Measurements from ENCODE around the gene ZNF33A.

ZNF33A gene

GRCh38 chr10:38027986-38028385 is 17.5 kb downstream of the ZNF33A start:
- H3K27ac ChIP-seq (replicated peaks) = no peak overlapping the region
- TF ChIP-seq SPI1 (IDR thresholded peaks at IDR 0.05; ENCODE audit: borderline replicate concordance, low read depth) (no peak), POLR2AphosphoS5 (IDR thresholded peaks at IDR 0.05; ENCODE audit: low read depth) (no peak), CTCF (IDR thresholded peaks at IDR 0.05; ENCODE audit: insufficient read depth, low read length) (no peak), REST (IDR thresholded peaks at IDR 0.05; ENCODE audit: insufficient replicate concordance, low read depth) (no peak), GABPA (IDR thresholded peaks at IDR 0.05; ENCODE audit: low read depth) (no peak)

GRCh38 chr10:38032886-38033285 is 22.4 kb downstream of the ZNF33A start:
- Histone ChIP-seq H3K4me3 (replicated peaks; ENCODE audit: insufficient read depth, low read length) (no peak overlapping the region), H3K27me3 (ENCODE audit: insufficient read depth, poor library complexity, severe bottlenecking) (no peaks in the 10 kb centered on the region), H3K27ac (replicated peaks) (no peak overlapping the region)
- DNase-seq (ENCODE audit: low read depth in 1 of 2, low spot score in 1 of 2) = no peak
- TF ChIP-seq CTCF (IDR thresholded peaks at IDR 0.05; ENCODE audit: insufficient read depth, low read length) (no peak), SPI1 (IDR thresholded peaks at IDR 0.05; ENCODE audit: borderline replicate concordance, low read depth) (no peak), GABPA (IDR thresholded peaks at IDR 0.05; ENCODE audit: low read depth) (no peak), POLR2AphosphoS5 (IDR thresholded peaks at IDR 0.05; ENCODE audit: low read depth) (no peak), REST (IDR thresholded peaks at IDR 0.05; ENCODE audit: insufficient replicate concordance, low read depth) (no peak)

More at GRCh38 chr10:38027986-38028385, 17.5 kb downstream of the ZNF33A start:
- no peak for DNase-seq (ENCODE audit: low read depth in 1 of 2, low spot score in 1 of 2)
- H3K27me3 ChIP-seq (ENCODE audit: insufficient read depth, poor library complexity, severe bottlenecking) = no peaks in the 10 kb centered on the region
- no peak overlapping the region for H3K4me3 ChIP-seq (replicated peaks; ENCODE audit: insufficient read depth, low read length)

- H3K27ac ChIP-seq (replicated peaks) = no peak overlapping the region
- no peak overlapping the region for H3K4me3 ChIP-seq (replicated peaks; ENCODE audit: insufficient read depth, low read length)
- TF ChIP-seq SPI1 (IDR thresholded peaks at IDR 0.05; ENCODE audit: borderline replicate concordance, low read depth) (no peak), POLR2AphosphoS5 (IDR thresholded peaks at IDR 0.05; ENCODE audit: low read depth) (no peak), REST (IDR thresholded peaks at IDR 0.05; ENCODE audit: insufficient replicate concordance, low read depth) (no peak), CTCF (IDR thresholded peaks at IDR 0.05; ENCODE audit: insufficient read depth, low read length) (no peak), GABPA (IDR thresholded peaks at IDR 0.05; ENCODE audit: low read depth) (no peak)
- DNase-seq (ENCODE audit: low read depth in 1 of 2, low spot score in 1 of 2) = no peak
- H3K27me3 ChIP-seq (ENCODE audit: insufficient read depth, poor library complexity, severe bottlenecking) = no peaks in the 10 kb centered on the region
These were observed 27.8 kb downstream of the ZNF33A start for GRCh38 chr10:38038107-38038931.
